GM19023 (cell line): ENCODE measurements around the gene TMEM266.
A peak's percentile ranks its signal among the peaks of the same experiment; 100 is the strongest.

Experiments used
- ATAC-seq: cut with Tn5 transposase; IDR thresholded peaks from one replicate; pipeline ENCODE4 v1.9.1; 2021; ENCODE audit warnings: mild to moderate bottlenecking, moderate library complexity; ENCODE audit not compliant: unreplicated experiment

The TMEM266 gene

DNA sequence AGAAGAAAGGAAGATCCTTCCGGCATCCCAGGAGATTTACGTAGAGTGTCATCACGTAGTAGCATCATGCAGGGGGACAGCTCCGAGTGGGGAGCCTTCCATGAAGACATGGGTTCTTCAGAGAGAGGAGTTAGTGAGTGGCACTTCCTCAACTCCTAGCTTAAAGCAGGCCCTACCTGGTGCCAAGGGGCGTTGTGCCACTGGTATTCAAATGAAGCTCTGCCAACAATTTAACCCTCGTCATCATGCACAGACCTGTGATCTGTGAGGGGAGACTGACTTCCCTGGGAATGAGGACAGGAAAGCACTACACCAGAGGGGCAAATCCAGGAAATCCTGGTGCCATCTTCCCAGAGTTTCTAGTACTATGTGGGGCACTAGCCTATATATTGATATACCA is 59.0 kb downstream of the TMEM266 start:
- ATAC-seq = no peak

- no peak for ATAC-seq
Measured at GRCh38 chr15:76123031-76123430, 63.2 kb downstream of the TMEM266 start.

- no peak for ATAC-seq
Measured at GRCh38 chr15:76127169-76127568, 67.4 kb downstream of the TMEM266 start.

DNA sequence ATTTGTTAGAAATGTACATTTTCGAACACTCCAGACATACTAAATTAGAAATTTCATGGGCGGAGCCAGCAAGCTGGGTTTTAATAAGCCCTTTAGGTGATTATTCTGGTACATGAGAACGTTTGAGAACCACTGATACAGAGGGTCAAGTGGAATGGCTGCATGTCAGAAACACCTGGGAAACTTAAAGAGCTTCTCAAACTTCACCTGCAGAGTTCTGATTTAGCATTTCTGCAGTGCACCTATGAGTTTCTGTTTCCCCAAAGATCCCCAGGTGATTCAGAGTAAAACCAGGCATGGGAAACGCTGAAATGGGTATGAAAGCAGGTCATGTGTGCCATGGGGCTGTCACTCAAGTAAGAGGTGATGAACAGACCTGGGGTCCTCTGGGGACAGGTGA is 68.1 kb downstream of the TMEM266 start:
- no peak for ATAC-seq

GRCh38 chr15:76134537-76134936 is 74.8 kb downstream of the TMEM266 start:
- no peak for ATAC-seq

DNA sequence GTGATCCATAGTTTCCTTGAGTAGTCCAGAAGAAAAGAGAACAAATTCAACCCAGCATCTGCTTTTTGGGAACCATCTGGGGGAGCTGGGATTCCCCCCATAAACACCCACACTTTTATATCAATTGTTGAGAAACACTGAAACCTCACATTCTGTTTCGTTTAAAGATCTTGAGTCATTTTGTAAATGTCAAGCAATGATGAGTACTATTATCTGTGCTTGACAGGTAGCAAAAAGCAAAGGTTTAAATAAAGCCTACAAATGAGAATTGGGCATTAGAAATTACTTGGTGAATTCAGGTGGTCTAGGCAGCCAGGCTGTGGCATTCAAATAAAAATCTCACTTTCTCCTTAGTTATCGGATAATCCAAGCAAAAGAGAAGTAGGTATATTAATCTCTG is 75.7 kb downstream of the TMEM266 start:
- ATAC-seq = no peak

GRCh38 chr15:76138436-76138835 is 78.7 kb downstream of the TMEM266 start:
- ATAC-seq = no peak

- no peak for ATAC-seq
Measured at GRCh38 chr15:76139368-76140073, 79.7 kb downstream of the TMEM266 start.

- ATAC-seq = no peak
Measured at GRCh38 chr15:76140074-76140464, 80.3 kb downstream of the TMEM266 start.

- no peak for ATAC-seq
Measured at GRCh38 chr15:76146812-76147211, 87.0 kb downstream of the TMEM266 start.

- no peak for ATAC-seq
Measured at GRCh38 chr15:76147906-76148570, 88.3 kb downstream of the TMEM266 start.

- no peak for ATAC-seq
Measured at GRCh38 chr15:76149291-76149915, 89.6 kb downstream of the TMEM266 start.

GRCh38 chr15:76150513-76150912 is 90.7 kb downstream of the TMEM266 start:
- no peak for ATAC-seq

- ATAC-seq = peak; percentile 79
Measured at GRCh38 chr15:76150971-76151598, 91.3 kb downstream of the TMEM266 start.

- no peak for ATAC-seq
Measured at GRCh38 chr15:76151599-76151974, 91.8 kb downstream of the TMEM266 start.

DNA sequence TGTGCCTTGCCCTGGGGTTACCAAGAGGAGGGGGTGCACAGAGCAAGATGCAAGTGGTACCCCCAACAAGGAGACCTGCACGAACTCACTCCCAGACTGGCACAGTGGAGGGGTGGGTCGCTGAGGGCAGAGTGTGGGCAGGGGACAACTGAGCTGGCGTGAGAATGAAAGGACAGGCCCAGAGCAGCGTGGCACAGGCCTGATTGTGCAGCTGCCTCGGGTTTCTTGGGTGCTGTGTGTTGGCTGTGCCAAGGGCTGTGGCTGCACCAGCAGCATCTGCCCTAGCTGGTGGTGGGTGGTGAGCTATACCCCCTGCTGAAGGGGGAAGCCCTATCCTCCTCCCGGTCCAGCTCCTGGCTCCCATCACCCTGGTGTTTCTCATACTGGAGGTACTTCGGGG is 92.4 kb downstream of the TMEM266 start:
- no peak for ATAC-seq

- no peak for ATAC-seq
Measured at GRCh38 chr15:76153241-76154197, 93.7 kb downstream of the TMEM266 start.

GRCh38 chr15:76155731-76156130 is 95.9 kb downstream of the TMEM266 start:
- no peak for ATAC-seq

- no peak for ATAC-seq
Measured at GRCh38 chr15:76158226-76158625, 98.4 kb downstream of the TMEM266 start.

DNA sequence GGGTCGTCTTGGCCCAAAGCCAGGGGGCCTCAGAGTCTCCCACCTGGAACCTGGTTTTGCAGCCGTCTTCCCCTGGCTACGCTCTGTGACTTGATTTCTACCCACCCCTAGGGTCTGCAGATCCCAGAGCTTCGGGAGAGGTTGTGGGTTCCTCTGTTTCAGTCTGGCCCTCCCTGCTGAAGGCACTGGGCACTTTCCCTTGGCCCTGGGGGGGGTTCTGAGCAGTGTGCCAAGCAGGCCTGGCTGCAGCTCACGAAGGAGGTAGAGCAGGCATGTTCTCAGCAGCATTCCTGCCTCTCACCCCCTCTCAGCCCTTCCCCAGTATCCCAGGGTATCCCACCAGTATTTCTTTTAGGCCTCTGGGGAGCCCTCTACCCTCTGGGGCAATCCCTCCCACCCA is 99.0 kb downstream of the TMEM266 start:
- no peak for ATAC-seq

GRCh38 chr15:76159282-76159681 is 99.5 kb downstream of the TMEM266 start:
- no peak for ATAC-seq
